Erythroblast (primary cell): ENCODE data around the gene FTL.

Source experiments
- GATA1 ChIP-seq: IDR thresholded peaks from 2 replicates; pipeline ENCODE4 v1.6.1; 2011; ENCODE audit warnings: low read depth, mild to moderate bottlenecking, control low read depth, low read length, moderate library complexity
- POLR2A ChIP-seq: IDR thresholded peaks from 2 replicates; pipeline ENCODE4 v1.6.1; 2011; ENCODE audit warnings: mild to moderate bottlenecking, low read length

DNA sequence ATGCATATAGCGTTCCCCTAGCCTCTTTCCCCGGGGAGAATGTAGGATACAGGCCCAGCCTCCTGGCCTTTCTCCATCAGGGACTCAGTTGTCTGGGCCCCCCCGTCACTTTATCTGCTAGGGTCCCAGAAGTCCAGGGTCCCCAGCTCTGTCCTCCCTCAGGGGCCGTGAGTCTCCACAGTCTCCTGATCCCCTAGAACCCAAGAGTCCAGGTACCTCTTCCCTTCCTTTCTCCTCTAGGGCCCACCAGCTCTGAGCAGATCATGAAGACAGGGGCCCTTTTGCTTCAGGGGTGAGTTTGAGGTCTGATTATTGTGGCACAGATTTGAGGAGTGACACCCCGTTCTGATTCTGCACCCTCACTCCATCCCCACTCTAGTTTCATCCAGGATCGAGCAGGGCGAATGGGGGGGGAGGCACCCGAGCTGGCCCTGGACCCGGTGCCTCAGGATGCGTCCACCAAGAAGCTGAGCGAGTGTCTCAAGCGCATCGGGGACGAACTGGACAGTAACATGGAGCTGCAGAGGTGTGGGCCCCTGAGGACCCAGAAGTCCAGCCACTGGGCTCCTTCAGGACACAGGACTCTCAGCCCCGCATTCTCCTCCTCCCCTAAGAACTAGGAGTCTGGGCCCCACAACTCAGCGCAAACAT is 9.7 kb upstream of the FTL start:
- no peak for TF ChIP-seq POLR2A
- no peak for TF ChIP-seq GATA1
